Upper lobe of left lung (tissue), 4 donors: Measurements from ENCODE around the gene ZNF177.

Source experiments
- POLR2AphosphoS5 ChIP-seq, 2 donors: sonication (generic); formaldehyde crosslinking; IDR thresholded peaks; one replicate each; pipeline ENCODE4 v1.5.1; 2017; ENCODE audit warnings: antibody characterized with exemption in 2 of 2
- TF ChIP-seq, protein P1 (sequence below), 6 experiments: fragments of 450-650 bp in 4 of 6; fragments of 200-600 bp in 2 of 6; sonication (generic) in 2 of 6; IDR thresholded peaks; one replicate each; pipeline ENCODE4 v1.5.1; 2016 to 2019; ENCODE audit warnings: antibody characterized with exemption in 6 of 6

- TF ChIP-seq, protein P1, sequence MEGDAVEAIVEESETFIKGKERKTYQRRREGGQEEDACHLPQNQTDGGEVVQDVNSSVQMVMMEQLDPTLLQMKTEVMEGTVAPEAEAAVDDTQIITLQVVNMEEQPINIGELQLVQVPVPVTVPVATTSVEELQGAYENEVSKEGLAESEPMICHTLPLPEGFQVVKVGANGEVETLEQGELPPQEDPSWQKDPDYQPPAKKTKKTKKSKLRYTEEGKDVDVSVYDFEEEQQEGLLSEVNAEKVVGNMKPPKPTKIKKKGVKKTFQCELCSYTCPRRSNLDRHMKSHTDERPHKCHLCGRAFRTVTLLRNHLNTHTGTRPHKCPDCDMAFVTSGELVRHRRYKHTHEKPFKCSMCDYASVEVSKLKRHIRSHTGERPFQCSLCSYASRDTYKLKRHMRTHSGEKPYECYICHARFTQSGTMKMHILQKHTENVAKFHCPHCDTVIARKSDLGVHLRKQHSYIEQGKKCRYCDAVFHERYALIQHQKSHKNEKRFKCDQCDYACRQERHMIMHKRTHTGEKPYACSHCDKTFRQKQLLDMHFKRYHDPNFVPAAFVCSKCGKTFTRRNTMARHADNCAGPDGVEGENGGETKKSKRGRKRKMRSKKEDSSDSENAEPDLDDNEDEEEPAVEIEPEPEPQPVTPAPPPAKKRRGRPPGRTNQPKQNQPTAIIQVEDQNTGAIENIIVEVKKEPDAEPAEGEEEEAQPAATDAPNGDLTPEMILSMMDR (IDR thresholded peaks at IDR 0.05): no peak
- TF ChIP-seq POLR2AphosphoS5 (IDR thresholded peaks at IDR 0.05): no peak
Measured at GRCh38 chr19:9413240-9413954, 50.6 kb downstream of the ZNF177 start.
